HepG2 (cell line): Measurements from ENCODE around the gene GUSB. TPM values are rescaled to one million over a fixed set of nuclear protein-coding genes. Genes with fewer than 3 reads are reported as not detected.
"Not testable (repeated sequence)": the region's sequence is repeated elsewhere in the genome, so short reads cannot be mapped to it uniquely, and the experiment has no call there.

Source experiments
- GZF1 ChIP-seq: sonication (generic); formaldehyde crosslinking; IDR thresholded peaks from 2 replicates; pipeline ENCODE4 v1.5.1; 2020; ENCODE audit warnings: mild to moderate bottlenecking, missing genetic modification reagents
- NFIC ChIP-seq: IDR thresholded peaks from 2 replicates; pipeline ENCODE4 v1.6.1; 2012; ENCODE audit warnings: mild to moderate bottlenecking, low read length, inconsistent platforms
- PHF8 ChIP-seq: sonication (generic); formaldehyde crosslinking; IDR thresholded peaks from 2 replicates; pipeline ENCODE4 v1.5.0; 2020; ENCODE audit warnings: missing genetic modification reagents
- SOX13 ChIP-seq, 3 experiments: fragments of 450-650 bp in 1 of 3; sonication (generic) in 1 of 3; formaldehyde crosslinking in 1 of 3; IDR thresholded peaks in 2 of 3; conservative IDR thresholded peaks in 1 of 3; 2 replicates each; pipeline versions ENCODE4 v1.5.0 to v1.6.1; 2016 to 2020; ENCODE audit warnings: antibody characterized with exemption in 1 of 3, mild to moderate bottlenecking in 1 of 3, missing compliant biosample characterization in 1 of 3, missing genetic modification reagents in 1 of 3, moderate library complexity in 1 of 3
- SOX6 ChIP-seq, 2 experiments: fragments of 450-650 bp in 1 of 2; sonication (generic) in 1 of 2; formaldehyde crosslinking in 1 of 2; IDR thresholded peaks; 2 replicates each; pipeline versions ENCODE4 v1.4.0 to v1.6.1; 2017 to 2020; ENCODE audit warnings: antibody characterized with exemption in 1 of 2, mild to moderate bottlenecking in 1 of 2, missing genetic modification reagents in 1 of 2
- ZFY ChIP-seq: sonication (generic); formaldehyde crosslinking; IDR thresholded peaks from 2 replicates; pipeline ENCODE4 v1.4.0; 2020; ENCODE audit warnings: missing genetic modification reagents
- ZNF441 ChIP-seq: sonication (generic); formaldehyde crosslinking; IDR thresholded peaks from 2 replicates; pipeline ENCODE4 v1.7.0; 2021; ENCODE audit warnings: missing genetic modification reagents, borderline replicate concordance
- ZNF501 ChIP-seq: sonication (generic); formaldehyde crosslinking; IDR thresholded peaks from 2 replicates; pipeline ENCODE4 v1.5.1; 2020; ENCODE audit warnings: mild to moderate bottlenecking, moderate library complexity, missing genetic modification reagents
- ZNF614 ChIP-seq: IDR thresholded peaks from 2 replicates; pipeline ENCODE4 v1.6.1; 2018; ENCODE audit warnings: missing biosample characterization, missing genetic modification reagents, inconsistent platforms, borderline replicate concordance
- polyA plus RNA-seq, 8 experiments: library from polyadenylated mRNA; depleted of rRNA in 3 of 8; stranded (reverse) in 7 of 8; unstranded in 1 of 8; fragments of >200 nt; fragmentation: Illumina TruSeq in 4 of 8; extraction: Trizol in 4 of 8; gene quantifications; 2 replicates each; pipeline versions ENCODE4 v1.2.1 to v1.2.3, GENCODE V29; 2011 to 2016; ENCODE audit warnings: low read depth in 4 of 8, missing spikeins in 1 of 8, mixed read lengths in 1 of 8; ENCODE audit not compliant: insufficient read depth in 1 of 8
- total RNA-seq, 5 experiments: library from RNA; depleted of rRNA; stranded (reverse); fragments of >200 nt; fragmentation: Illumina TruSeq; extraction: Trizol; gene quantifications; 2 replicates each; pipeline ENCODE4 v1.2.3, GENCODE V29; 2016; ENCODE audit warnings: low read depth in 1 of 5
- TF ChIP-seq, protein P1 (sequence below): sonication (generic); formaldehyde crosslinking; IDR thresholded peaks from 2 replicates; pipeline ENCODE4 v1.5.1; 2020; ENCODE audit warnings: mild to moderate bottlenecking, missing genetic modification reagents, borderline replicate concordance
- TF ChIP-seq, protein P2 (sequence below): sonication (generic); formaldehyde crosslinking; IDR thresholded peaks from 2 replicates; pipeline ENCODE4 v1.4.0; 2020; ENCODE audit warnings: missing genetic modification reagents
- TF ChIP-seq, protein P3 (sequence below): sonication (generic); formaldehyde crosslinking; IDR thresholded peaks from 2 replicates; pipeline ENCODE4 v1.5.1; 2020; ENCODE audit warnings: mild to moderate bottlenecking, missing genetic modification reagents, moderate library complexity
- TF ChIP-seq, protein P4 (sequence below): IDR thresholded peaks from 2 replicates; pipeline ENCODE4 v1.6.1; 2016; ENCODE audit warnings: mild to moderate bottlenecking

GUSB gene
- total and polyA plus RNA-seq, 2 of the 13 experiments (the other 11 are each of a cell fraction or from before 2014, with no cell fraction given) = 18.8 to 60.0 TPM

DNA sequence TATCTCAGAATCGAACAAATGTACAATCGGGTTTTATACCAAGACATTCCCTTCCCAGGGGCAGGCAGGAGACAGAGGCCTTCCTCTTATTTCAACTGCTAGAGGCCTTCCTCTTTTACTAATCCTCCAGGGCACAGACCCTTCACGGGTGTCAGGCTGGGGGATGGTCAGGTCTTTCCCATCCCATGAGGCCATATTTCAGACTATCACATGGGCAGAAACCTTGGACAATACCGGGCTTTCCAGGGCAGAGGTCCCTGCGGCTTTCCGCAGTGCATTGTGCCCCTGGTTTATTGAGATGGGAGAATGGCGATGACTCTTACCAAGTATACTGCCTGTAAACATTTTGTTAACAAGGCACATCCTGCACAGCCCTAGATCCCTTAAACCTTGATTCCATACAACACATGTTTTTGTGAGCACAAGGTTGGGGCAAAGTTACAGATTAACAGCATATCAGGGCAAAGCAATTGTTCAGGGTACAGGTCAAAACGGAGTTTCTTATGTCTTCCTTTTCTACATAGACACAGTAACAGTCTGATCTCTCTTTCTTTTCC is 23.2 kb upstream of the GUSB start (continued):
- TF ChIP-seq, protein P1, sequence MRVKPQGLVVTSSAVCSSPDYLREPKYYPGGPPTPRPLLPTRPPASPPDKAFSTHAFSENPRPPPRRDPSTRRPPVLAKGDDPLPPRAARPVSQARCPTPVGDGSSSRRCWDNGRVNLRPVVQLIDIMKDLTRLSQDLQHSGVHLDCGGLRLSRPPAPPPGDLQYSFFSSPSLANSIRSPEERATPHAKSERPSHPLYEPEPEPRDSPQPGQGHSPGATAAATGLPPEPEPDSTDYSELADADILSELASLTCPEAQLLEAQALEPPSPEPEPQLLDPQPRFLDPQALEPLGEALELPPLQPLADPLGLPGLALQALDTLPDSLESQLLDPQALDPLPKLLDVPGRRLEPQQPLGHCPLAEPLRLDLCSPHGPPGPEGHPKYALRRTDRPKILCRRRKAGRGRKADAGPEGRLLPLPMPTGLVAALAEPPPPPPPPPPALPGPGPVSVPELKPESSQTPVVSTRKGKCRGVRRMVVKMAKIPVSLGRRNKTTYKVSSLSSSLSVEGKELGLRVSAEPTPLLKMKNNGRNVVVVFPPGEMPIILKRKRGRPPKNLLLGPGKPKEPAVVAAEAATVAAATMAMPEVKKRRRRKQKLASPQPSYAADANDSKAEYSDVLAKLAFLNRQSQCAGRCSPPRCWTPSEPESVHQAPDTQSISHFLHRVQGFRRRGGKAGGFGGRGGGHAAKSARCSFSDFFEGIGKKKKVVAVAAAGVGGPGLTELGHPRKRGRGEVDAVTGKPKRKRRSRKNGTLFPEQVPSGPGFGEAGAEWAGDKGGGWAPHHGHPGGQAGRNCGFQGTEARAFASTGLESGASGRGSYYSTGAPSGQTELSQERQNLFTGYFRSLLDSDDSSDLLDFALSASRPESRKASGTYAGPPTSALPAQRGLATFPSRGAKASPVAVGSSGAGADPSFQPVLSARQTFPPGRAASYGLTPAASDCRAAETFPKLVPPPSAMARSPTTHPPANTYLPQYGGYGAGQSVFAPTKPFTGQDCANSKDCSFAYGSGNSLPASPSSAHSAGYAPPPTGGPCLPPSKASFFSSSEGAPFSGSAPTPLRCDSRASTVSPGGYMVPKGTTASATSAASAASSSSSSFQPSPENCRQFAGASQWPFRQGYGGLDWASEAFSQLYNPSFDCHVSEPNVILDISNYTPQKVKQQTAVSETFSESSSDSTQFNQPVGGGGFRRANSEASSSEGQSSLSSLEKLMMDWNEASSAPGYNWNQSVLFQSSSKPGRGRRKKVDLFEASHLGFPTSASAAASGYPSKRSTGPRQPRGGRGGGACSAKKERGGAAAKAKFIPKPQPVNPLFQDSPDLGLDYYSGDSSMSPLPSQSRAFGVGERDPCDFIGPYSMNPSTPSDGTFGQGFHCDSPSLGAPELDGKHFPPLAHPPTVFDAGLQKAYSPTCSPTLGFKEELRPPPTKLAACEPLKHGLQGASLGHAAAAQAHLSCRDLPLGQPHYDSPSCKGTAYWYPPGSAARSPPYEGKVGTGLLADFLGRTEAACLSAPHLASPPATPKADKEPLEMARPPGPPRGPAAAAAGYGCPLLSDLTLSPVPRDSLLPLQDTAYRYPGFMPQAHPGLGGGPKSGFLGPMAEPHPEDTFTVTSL (CRISPR knock-in tag) = peak; percentile 32; the same call in 1 of the 2 replicates
- TF ChIP-seq ZNF441 (CRISPR knock-in tag) (0 out of 2 replicates have a peak, but pooled peaks have one; percentile 59), SOX6 (CRISPR knock-in tag; IDR thresholded peaks at IDR 0.05) (peak; percentile 85), ZNF614 (CRISPR knock-in tag) (peak; percentile 31; the same call in 1 of the 2 replicates), GZF1 (CRISPR knock-in tag) (0 out of 2 replicates have a peak, but pooled peaks have one; percentile 28), NFIC (peak; percentile 41; the same call in 1 of the 2 replicates), ZNF501 (CRISPR knock-in tag) (0 out of 2 replicates have a peak, but pooled peaks have one; percentile 29), PHF8 (CRISPR knock-in tag) (peak; percentile 19; the same call in 1 of the 2 replicates), ZFY (CRISPR knock-in tag) (peak; percentile 54), SOX13 (CRISPR knock-in tag; conservative IDR thresholded peaks at IDR 0.05 in 1 of 2, IDR thresholded peaks at IDR 0.05 in 1 of 2) (peak in 1 of 2 experiments; percentile 69; a peak in 2 of 4 replicates)
- TF ChIP-seq, protein P2, sequence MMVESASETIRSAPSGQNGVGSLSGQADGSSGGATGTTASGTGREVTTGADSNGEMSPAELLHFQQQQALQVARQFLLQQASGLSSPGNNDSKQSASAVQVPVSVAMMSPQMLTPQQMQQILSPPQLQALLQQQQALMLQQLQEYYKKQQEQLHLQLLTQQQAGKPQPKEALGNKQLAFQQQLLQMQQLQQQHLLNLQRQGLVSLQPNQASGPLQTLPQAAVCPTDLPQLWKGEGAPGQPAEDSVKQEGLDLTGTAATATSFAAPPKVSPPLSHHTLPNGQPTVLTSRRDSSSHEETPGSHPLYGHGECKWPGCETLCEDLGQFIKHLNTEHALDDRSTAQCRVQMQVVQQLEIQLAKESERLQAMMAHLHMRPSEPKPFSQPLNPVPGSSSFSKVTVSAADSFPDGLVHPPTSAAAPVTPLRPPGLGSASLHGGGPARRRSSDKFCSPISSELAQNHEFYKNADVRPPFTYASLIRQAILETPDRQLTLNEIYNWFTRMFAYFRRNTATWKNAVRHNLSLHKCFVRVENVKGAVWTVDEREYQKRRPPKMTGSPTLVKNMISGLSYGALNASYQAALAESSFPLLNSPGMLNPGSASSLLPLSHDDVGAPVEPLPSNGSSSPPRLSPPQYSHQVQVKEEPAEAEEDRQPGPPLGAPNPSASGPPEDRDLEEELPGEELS (CRISPR knock-in tag) = peak; percentile 77
- TF ChIP-seq SOX6, SOX13 (IDR thresholded peaks at IDR 0.05): not testable (repeated sequence)
- TF ChIP-seq, protein P3, sequence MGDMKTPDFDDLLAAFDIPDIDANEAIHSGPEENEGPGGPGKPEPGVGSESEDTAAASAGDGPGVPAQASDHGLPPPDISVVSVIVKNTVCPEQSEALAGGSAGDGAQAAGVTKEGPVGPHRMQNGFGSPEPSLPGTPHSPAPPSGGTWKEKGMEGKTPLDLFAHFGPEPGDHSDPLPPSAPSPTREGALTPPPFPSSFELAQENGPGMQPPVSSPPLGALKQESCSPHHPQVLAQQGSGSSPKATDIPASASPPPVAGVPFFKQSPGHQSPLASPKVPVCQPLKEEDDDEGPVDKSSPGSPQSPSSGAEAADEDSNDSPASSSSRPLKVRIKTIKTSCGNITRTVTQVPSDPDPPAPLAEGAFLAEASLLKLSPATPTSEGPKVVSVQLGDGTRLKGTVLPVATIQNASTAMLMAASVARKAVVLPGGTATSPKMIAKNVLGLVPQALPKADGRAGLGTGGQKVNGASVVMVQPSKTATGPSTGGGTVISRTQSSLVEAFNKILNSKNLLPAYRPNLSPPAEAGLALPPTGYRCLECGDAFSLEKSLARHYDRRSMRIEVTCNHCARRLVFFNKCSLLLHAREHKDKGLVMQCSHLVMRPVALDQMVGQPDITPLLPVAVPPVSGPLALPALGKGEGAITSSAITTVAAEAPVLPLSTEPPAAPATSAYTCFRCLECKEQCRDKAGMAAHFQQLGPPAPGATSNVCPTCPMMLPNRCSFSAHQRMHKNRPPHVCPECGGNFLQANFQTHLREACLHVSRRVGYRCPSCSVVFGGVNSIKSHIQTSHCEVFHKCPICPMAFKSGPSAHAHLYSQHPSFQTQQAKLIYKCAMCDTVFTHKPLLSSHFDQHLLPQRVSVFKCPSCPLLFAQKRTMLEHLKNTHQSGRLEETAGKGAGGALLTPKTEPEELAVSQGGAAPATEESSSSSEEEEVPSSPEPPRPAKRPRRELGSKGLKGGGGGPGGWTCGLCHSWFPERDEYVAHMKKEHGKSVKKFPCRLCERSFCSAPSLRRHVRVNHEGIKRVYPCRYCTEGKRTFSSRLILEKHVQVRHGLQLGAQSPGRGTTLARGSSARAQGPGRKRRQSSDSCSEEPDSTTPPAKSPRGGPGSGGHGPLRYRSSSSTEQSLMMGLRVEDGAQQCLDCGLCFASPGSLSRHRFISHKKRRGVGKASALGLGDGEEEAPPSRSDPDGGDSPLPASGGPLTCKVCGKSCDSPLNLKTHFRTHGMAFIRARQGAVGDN (CRISPR knock-in tag) = peak; percentile 27; the same call in 1 of the 2 replicates
- TF ChIP-seq, protein P4, sequence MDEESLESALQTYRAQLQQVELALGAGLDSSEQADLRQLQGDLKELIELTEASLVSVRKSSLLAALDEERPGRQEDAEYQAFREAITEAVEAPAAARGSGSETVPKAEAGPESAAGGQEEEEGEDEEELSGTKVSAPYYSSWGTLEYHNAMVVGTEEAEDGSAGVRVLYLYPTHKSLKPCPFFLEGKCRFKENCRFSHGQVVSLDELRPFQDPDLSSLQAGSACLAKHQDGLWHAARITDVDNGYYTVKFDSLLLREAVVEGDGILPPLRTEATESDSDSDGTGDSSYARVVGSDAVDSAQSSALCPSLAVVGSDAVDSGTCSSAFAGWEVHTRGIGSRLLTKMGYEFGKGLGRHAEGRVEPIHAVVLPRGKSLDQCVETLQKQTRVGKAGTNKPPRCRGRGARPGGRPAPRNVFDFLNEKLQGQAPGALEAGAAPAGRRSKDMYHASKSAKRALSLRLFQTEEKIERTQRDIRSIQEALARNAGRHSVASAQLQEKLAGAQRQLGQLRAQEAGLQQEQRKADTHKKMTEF (CRISPR knock-in tag) = peak; percentile 61
